GM12892 (cell line): ENCODE measurements around the gene KRT17.
"Not testable (repeated sequence)": the region's sequence is repeated elsewhere in the genome, so short reads cannot be mapped to it uniquely, and the experiment has no call there.

Source experiments
- DNase-seq: peaks from one replicate; pipeline ENCODE4 v3.0.0; 2011; ENCODE audit not compliant: insufficient read length
- FAIRE-seq: peaks from 2 replicates; lab custom pipeline; 2011; peaks lifted over from hg19 to GRCh38; lab: Jason Lieb, UNC
- POLR2A ChIP-seq: IDR thresholded peaks from 2 replicates; pipeline ENCODE4 v1.6.1; 2011; ENCODE audit warnings: low read depth, low read length, control low read depth
- POLR2AphosphoS5 ChIP-seq: IDR thresholded peaks from 2 replicates; pipeline ENCODE4 v1.6.1; 2011; ENCODE audit warnings: low read depth, low read length, control low read depth
- TAF1 ChIP-seq: IDR thresholded peaks from 2 replicates; pipeline ENCODE4 v1.6.1; 2011; ENCODE audit warnings: low read depth, mild to moderate bottlenecking, control low read depth, low read length, borderline replicate concordance

The KRT17 gene

GRCh38 chr17:41593306-41593981 lies 30.9 kb downstream of the KRT17 start:
- no peak for FAIRE-seq

GRCh38 chr17:41592601-41593305 lies 31.6 kb downstream of the KRT17 start:
- FAIRE-seq (no peak), DNase-seq (no peak)
- TF ChIP-seq POLR2AphosphoS5, result no peak
- TF ChIP-seq TAF1, result no peak
- no peak for TF ChIP-seq POLR2A

More at GRCh38 chr17:41593306-41593981, 30.9 kb downstream of the KRT17 start:
- no peak for DNase-seq
- TF ChIP-seq TAF1 (no peak), POLR2A (no peak), POLR2AphosphoS5 (no peak)

GRCh38 chr17:41589301-41589700 lies 35.1 kb downstream of the KRT17 start:
- no peak for TF ChIP-seq POLR2A
- no peak for TF ChIP-seq TAF1
- no peak for TF ChIP-seq POLR2AphosphoS5
- DNase-seq (no peak), FAIRE-seq (no peak)

- DNase-seq (no peak), FAIRE-seq (no peak)
- TF ChIP-seq POLR2A (no peak), POLR2AphosphoS5 (no peak), TAF1 (no peak)
Observed at GRCh38 chr17:41588126-41588810, 36.1 kb downstream of the KRT17 start.

GRCh38 chr17:41586863-41587495 lies 37.4 kb downstream of the KRT17 start, which contains the start of gene KRT14:
Gene KRT14 (minus strand): TSS chr17:41586895. CDS start chr17:41586834, 61 bp downstream.
- DNase-seq, result no peak
- TF ChIP-seq TAF1 (no peak), POLR2A (no peak), POLR2AphosphoS5 (no peak)
- no peak for FAIRE-seq

- TF ChIP-seq TAF1 (no peak), POLR2AphosphoS5 (no peak), POLR2A (no peak)
- no peak for FAIRE-seq
- no peak for DNase-seq
Observed at GRCh38 chr17:41585301-41586056, 38.9 kb downstream of the KRT17 start.

- FAIRE-seq, DNase-seq: not testable (repeated sequence)
Observed at GRCh38 chr17:41584331-41584927, 39.9 kb downstream of the KRT17 start.

- no peak for FAIRE-seq
- no peak for TF ChIP-seq POLR2AphosphoS5
- TF ChIP-seq POLR2A, result no peak
- no peak for TF ChIP-seq TAF1
- no peak for DNase-seq
Observed at GRCh38 chr17:41583137-41584127, 40.9 kb downstream of the KRT17 start.

GRCh38 chr17:41582061-41582968 lies 42.1 kb downstream of the KRT17 start:
- DNase-seq, FAIRE-seq: not testable (repeated sequence)
